ENCODE measurements around the gene RNF214. TPM values are rescaled to one million over a fixed set of nuclear protein-coding genes. Genes with fewer than 3 reads are reported as not detected.
"Not testable (repeated sequence)": the region's sequence is repeated elsewhere in the genome, so short reads cannot be mapped to it uniquely, and the experiment has no call there.

RNF214 gene
- total and polyA plus RNA-seq, 8 donors, result 6.7 to 21.6 (median 11.0) TPM

- intact Hi-C loops (cut with DNase I; ENCODE audit: low total_unique reads), result no loop called here
- no peak for TF ChIP-seq EP300 (IDR thresholded peaks at IDR 0.05)
- TF ChIP-seq POLR2A (IDR thresholded peaks at IDR 0.05), result no peak
- no peak for TF ChIP-seq POLR2AphosphoS5 (IDR thresholded peaks at IDR 0.05)
- TF ChIP-seq CTCF (IDR thresholded peaks at IDR 0.05), result no peak
- Histone ChIP-seq H3K36me3 (peaks cover 0 to 85% (median 81%) of the 10 kb centered on the region in 4 donors), H3K27me3 (no peaks in the 10 kb centered on the region), H3K4me3 (no peak overlapping the region), H3K4me1 (no peaks in the 10 kb centered on the region), H3K9me3 (no peaks in the 10 kb centered on the region), H3K27ac (no peak overlapping the region)
- DNase-seq, result no peak
- 69 to 95% (median 91%) methylated on average over 2 of the region's 2 CpGs for WGBS, 5 donors
Observed at GRCh38 chr11:117258576-117258975, 26.1 kb downstream of the RNF214 start.

- Histone ChIP-seq H3K36me3 (peaks cover 0 to 77% (median 74%) of the 10 kb centered on the region in 4 donors), H3K9me3 (no peaks in the 10 kb centered on the region), H3K4me1 (no peaks in the 10 kb centered on the region), H3K27ac (no peak overlapping the region), H3K4me3 (no peak overlapping the region), H3K27me3 (no peaks in the 10 kb centered on the region)
- TF ChIP-seq POLR2AphosphoS5 (IDR thresholded peaks at IDR 0.05) (no peak), CTCF (IDR thresholded peaks at IDR 0.05) (no peak), POLR2A (IDR thresholded peaks at IDR 0.05) (no peak)
- WGBS, 5 donors, result 55 to 81% (median 73%) methylated on average over 1 of the region's 1 CpG
- DNase-seq, result no peak
- intact Hi-C loops (cut with DNase I; ENCODE audit: low total_unique reads), result no loop called here
Observed at GRCh38 chr11:117259417-117259816, 26.9 kb downstream of the RNF214 start.

GRCh38 chr11:117264624-117265323 lies 32.3 kb downstream of the RNF214 start:
- H3K4me1 ChIP-seq; intact Hi-C loops (cut with DNase I; ENCODE audit: low total_unique reads); DNase-seq; H3K9me3 ChIP-seq; H3K27me3 ChIP-seq; H3K27ac ChIP-seq; H3K4me3 ChIP-seq: not testable (repeated sequence)
- 92 to 95% (median 94%) methylated on average over 7 of the region's 7 CpGs for WGBS, 5 donors
- peaks cover 0 to 53% (median 46%) of the 10 kb centered on the region in 4 donors for H3K36me3 ChIP-seq

- Histone ChIP-seq H3K9me3 (no peaks in the 10 kb centered on the region), H3K4me1 (no peaks in the 10 kb centered on the region), H3K27ac (no peak overlapping the region), H3K27me3 (no peaks in the 10 kb centered on the region), H3K4me3 (no peak overlapping the region), H3K36me3 (peaks cover 0 to 45% (median 41%) of the 10 kb centered on the region in 4 donors)
- DNase-seq, result no peak
- TF ChIP-seq EP300 (IDR thresholded peaks at IDR 0.05), result no peak
- TF ChIP-seq POLR2A (IDR thresholded peaks at IDR 0.05), result no peak
- no peak for TF ChIP-seq POLR2AphosphoS5 (IDR thresholded peaks at IDR 0.05)
- TF ChIP-seq CTCF (IDR thresholded peaks at IDR 0.05), result no peak
- 65 to 80% (median 78%) methylated on average over 2 of the region's 2 CpGs for WGBS, 5 donors
- intact Hi-C loops (cut with DNase I; ENCODE audit: low total_unique reads), result no loop called here
Observed at GRCh38 chr11:117265745-117266144, 33.3 kb downstream of the RNF214 start.

GRCh38 chr11:117269856-117270255 lies 37.4 kb downstream of the RNF214 start:
- H3K4me1 ChIP-seq, result no peaks in the 10 kb centered on the region
- intact Hi-C loops (cut with DNase I; ENCODE audit: low total_unique reads), result no loop called here
- TF ChIP-seq CTCF (IDR thresholded peaks at IDR 0.05), result no peak
- no peak for TF ChIP-seq POLR2AphosphoS5 (IDR thresholded peaks at IDR 0.05)
- no peak for TF ChIP-seq POLR2A (IDR thresholded peaks at IDR 0.05)
- no peak for TF ChIP-seq EP300 (IDR thresholded peaks at IDR 0.05)
- H3K9me3 ChIP-seq, result no peaks in the 10 kb centered on the region
- DNase-seq, result no peak
- WGBS, 5 donors, result 90 to 97% (median 92%) methylated on average over 2 of the region's 2 CpGs
- H3K27me3 ChIP-seq, result no peaks in the 10 kb centered on the region
- H3K36me3 ChIP-seq, result peaks cover 0 to 34% (median 32%) of the 10 kb centered on the region in 4 donors
- H3K4me3 ChIP-seq, result no peak overlapping the region
- no peak overlapping the region for H3K27ac ChIP-seq

Measured in stomach (tissue), 9 donors.